Activated CD4-positive, alpha-beta T cell treated with anti-CD3 and anti-CD28 coated beads for 48 hours (primary cell): Measurements from ENCODE around the gene MICAL1.
A peak's percentile ranks its signal among the peaks of the same experiment; 100 is the strongest.

ENCODE experiments used
- DNase-seq: peaks from one replicate; pipeline ENCODE4 v3.0.0-alpha.2; 2020

MICAL1 gene

DNA sequence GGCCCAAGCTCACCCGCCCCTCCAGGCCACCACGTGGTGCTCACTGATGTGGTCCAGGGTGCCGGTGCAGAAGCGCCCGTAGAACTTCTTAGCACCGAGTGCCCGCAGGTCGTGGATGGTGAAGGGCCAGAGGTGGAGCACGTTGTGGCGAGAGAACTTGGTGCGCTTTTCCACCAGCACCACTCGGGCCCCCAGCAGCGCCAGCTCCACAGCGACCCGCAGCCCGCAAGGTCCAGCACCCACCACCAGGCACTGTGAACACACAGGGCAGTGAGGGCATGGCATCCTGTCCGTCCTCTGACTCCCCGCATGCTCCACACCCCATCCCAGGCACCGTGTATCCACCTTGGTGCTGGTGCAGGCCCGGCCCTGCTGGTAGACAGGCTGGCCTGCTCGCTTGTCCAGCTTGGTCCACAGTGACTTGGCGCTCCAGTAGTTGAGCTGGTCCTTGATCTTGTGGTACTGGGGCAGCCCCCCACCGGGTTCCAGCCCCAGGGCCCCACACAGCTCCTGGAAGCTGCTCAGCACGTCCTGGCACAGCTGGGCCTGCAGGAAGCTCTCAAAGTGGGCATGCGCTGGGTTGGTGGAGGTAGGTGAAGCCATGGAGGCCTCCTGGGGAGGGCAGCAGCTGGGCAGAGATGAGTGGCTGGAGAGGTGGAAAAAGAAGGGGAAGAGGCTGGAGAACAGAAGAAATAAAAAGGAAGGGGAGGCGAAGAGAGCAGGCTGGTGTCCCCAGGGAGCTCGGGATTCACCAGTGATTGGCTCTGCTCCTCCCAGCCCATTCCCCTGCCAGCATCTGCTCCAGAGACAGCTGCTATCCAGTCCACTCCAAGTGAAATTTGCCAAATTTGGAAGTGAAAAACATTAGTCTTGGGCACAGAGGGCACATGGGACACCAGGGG lies 1.7 kb downstream of the MICAL1 start:
- no peak for DNase-seq

DNA sequence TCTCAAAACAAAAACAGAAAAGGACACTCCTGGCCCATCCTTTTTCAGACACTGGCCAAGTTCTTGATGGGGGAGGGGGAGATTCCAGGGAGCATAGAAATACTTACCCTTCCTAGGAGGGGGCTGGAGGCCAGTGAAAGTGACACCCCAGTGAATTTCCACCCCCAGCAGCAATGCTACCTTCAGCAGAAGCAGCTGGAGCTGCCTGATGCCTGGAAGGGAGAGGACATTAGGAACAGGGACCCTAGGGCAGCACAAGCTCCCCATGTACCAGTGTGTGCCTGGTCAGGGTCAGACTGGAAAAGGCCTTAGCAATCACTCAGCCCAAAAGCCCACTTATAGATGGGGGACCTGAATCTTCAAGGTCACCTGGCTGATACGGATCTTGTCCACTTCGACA lies 2.4 kb downstream of the MICAL1 start:
- DNase-seq, result no peak

DNA sequence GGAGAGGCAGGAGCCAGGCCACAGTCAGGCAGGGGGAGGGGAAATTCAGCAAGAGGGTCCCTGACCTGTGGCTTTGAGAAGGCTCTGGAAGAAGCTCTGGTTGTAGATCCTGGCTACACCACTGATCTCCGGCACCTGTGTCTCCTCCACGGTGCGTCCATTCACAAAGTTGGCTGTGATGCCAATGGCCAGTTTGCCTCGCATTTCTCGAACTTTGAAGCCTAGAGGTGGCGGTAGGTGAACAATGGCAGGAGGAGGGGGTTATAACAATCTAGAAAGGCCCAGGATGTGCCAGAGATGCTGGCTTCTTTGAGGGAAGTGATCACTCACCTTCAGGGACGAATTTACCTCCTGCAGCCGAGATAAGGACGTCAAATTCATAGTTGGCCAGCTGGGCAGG lies 3.4 kb downstream of the MICAL1 start:
- no peak for DNase-seq

DNA sequence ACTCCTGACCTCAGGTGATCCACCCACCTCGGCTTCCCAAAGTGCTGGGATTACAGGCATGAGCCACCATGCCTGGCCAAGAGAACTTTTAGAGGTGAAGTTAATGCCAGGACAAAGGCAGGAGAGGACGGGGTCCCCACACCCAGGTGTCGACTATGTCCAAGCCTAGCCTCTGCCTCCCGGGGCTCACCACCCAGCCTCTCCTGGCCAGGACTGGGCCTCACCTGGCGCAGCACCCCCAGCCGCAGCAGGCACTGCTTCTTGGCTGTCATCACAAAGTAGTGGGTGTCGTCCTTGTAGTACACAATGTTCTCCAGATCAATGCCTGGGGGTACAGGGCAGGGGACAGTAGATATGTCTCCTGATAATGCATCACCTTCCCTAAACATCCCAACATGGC lies 4.2 kb downstream of the MICAL1 start:
- no peak for DNase-seq

DNA sequence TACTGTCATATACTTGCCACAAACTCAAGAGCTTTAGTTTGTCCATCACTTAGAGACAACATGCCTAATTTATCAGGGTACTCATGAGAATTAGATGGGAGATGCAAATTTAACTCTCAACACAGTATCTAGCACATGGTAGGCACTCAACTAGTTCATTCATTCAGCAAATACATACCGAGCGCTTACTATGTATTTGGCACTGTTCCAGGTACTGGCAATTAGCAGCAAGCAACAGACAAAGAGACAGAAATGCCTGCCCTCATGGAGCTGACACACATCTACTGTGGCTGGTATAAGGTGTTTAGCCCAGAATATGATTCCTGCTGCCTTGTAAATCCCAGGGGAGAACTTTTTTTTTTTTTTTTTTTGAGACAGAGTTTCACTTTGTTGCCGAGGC lies 4.8 kb downstream of the MICAL1 start:
- no peak for DNase-seq

DNA sequence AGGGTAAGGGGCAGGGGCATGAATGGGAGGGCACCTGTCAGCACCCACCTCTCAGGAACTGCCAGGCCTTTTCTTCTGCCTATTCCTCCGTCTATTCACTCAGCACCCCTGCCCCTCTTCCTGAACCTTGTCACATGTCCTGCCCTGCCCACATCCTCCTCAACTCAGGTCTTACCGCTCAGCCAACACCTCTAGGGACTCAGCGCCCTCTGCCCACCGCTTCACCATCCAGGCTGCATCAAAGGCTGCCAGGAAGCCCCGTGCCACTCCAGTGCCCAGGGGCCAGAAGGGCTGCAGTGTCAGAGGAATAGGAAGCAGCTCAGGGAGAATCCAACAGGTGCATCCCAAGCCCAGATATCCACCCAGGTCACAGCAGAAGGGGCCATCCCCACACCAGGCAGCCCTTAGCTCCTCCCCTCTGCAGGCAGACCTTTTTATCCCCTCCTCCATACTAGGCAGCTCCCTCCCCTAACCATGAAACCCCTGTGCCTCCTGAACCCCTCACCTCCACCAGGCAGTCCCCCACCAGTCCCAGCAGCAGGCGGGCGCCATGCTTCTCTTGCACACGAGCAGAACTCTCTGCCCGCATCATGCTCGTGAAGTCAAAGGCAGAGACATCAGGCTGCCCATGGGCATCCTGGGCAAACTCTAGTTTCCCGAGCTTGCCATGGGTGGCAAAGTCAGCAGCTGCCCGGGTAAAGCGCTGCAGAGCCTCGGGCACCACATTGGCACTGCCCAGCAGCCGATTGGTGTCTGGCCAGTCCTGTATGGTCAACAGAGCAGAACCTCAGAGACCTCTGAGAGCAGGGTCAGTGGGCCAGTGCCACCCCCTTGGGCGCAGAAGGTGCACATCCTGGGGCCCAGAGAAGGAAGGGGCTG lies 5.5 kb downstream of the MICAL1 start:
- DNase-seq, result no peak

DNA sequence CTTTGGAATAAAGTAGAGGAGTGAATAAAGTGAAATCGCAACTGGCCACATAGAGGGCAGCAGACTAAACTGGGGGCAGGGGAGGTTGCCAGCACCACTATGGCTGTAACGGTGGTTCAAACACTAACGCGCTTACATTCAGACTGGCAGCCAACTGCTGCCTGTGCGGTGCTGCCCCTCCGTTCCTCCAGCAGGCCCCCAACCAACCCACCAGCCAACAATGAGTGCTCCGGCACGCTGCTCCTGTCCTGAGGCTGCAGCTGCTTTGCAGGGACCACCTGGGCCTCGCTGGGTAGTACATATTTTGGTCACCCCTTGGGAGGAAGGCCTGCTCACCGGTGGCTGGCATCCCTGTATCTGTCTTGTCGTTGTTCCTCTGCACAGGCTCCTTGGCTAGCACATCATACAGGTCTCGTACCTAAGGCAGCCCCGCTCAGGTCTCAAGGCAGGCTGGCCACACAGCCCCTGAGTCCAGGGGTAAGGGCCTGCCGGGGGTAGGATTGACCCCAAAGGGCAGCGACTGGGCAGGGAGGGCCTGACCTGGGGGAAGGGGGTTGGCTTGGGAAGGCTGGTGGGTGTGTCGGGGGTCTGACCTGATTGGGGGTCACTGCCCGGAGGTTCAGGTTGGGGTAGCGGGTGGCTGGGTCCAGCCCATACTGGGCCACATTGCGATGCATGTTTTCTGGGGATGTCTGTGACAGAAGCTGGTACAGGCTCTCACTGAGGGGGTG lies 6.3 kb downstream of the MICAL1 start:
- DNase-seq, result no peak

DNA sequence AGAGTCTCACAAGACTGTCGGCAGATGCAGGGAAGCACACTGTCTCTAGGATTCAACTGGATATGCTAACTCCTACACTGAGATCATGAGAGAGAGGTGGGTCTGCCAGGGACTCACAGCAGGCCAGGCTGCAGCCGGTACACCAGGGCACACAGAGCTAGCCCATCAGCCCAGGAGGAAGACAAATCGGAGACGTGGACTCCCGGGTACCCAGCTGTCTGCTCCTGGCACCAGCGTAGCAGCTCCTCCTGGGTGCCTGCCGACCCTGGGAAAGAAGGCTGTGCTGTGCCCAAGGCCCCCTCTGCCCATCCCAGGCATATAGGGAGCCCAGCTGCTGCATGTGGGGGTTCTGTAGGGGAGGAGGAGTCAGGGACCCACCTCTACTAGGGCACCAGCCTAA lies 7.0 kb downstream of the MICAL1 start:
- no peak for DNase-seq

DNA sequence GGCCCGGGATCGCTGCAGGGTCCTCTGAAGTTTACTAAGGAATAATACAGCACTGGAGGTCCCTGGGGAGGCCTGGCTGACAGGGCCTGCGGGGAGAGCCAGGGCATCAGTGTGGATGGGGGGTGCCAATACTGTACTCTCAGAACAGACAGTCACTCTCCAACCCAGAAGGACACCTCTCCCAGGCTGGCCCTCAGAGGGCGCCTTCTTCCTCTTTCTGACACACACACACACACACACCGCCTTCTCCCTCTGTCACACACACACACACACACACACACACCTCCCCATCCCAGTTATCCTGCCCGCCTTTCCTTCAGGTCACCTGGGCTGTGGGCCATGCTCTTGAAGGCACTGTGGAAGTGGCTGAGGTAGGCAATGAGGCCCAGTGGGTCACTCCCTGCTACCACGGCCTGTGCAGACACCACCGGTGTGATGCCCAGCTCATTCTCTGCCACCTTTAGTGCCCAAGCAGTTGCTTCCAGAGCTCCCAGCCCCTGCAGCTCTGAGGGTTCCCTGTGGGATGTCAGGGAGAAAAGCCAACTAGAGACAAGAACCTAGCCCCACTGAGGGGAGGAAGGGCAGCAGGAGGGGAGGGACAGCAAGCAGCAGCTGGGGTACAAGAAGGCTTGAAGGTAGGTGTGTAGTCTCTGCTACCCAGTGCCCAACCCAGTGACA lies 7.6 kb downstream of the MICAL1 start:
- no peak for DNase-seq

DNA sequence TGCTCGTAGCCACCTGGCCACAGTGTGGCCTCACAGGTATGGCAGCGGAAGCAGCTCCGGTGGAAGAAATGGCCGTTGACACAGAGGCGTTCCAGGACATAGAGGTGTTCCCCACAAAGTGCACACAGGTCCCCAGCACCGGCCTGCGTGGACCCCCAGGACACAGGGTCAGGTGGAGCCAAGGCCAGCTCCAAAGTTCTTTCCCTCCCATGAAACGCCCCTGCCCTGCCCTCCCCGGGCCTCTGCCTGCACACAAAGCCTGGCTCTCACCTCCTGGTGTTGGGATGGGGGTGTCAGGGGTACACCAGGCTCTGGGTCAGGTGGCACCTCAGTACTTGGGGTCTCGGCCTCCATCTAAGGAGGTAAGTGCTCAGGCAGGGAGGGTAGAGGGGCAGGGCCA lies 8.5 kb downstream of the MICAL1 start:
- DNase-seq, result no peak

DNA sequence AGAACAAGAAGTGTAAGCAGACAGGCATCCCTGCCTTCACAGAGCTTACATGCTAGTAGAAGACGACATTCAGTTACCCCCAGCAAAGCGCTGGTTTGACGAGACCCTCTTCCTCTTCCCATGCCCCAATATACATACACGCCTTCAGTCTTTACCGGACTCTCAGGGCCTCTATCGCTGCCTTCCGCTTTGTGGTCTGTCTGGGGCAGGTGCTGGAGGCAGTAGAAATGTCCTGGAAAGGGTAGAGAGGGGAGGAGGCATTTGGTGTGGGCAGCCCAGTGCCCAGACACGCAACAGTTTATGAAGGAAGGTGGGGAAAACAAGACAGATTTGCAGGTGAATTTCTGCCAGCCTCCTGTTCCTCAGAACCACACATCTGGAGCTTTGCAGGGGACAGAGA lies 9.0 kb downstream of the MICAL1 start:
- no peak for DNase-seq

DNA sequence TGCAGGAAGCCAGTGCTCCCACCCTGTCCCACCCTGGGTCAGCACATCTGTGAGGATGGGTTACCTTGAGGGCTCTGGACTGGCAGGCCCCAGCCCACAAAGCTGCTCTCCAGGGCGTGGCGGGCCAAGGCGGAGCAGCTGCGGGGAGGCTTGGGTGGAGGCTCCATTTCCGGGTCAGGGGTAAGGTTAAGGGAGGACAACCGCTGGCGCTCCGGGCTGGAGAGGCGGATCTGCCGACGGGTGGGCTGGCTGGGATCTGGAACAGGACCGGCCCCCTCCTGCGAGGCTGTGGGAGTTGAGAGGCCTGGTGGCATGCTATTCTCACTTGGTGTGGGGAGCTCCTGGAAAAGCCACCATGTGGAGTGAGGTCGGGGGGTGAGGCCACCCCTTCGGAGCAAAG lies 9.5 kb downstream of the MICAL1 start:
- DNase-seq, result no peak

DNA sequence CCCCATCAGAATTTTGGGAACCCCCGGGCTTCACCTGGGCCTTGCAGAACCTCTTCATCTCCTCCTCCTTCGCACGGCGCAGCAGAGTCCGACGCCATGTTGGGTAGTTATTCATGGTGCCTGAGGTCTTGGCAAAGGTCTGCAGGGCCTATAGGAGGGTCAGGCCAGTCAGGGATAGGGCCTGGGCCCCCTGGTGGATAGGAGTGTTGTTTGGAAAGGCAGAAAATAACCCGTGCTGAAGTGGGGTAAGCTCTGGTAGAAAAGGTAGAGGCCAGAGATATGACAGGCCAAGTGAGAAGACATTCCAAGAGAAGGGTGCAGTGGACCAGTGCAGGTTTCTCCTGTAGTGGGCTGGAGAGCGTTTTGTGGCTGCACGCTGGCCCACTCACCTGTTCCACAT lies 10.2 kb downstream of the MICAL1 start:
- no peak for DNase-seq

DNA sequence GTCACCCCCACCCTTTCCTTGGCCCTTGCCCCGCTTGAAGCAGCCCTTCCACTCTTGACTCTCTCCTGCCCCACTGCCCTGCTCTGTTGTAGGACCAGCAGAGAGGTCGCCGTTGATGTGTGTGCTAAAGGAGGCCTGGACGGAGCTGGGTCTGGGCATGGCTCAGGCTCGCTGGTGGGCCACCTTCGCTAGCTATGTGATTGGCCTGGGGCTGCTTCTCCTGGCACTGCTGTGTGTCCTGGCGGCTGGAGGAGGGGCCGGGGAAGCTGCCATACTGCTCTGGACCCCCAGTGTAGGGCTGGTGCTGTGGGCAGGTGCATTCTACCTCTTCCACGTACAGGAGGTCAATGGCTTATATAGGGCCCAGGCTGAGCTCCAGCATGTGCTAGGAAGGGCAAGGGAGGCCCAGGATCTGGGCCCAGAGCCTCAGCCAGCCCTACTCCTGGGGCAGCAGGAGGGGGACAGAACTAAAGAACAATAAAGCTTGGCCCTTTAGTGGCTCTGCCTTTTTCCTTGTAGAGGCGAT lies 12.1 kb downstream of the MICAL1 start:
- no peak for DNase-seq

DNA sequence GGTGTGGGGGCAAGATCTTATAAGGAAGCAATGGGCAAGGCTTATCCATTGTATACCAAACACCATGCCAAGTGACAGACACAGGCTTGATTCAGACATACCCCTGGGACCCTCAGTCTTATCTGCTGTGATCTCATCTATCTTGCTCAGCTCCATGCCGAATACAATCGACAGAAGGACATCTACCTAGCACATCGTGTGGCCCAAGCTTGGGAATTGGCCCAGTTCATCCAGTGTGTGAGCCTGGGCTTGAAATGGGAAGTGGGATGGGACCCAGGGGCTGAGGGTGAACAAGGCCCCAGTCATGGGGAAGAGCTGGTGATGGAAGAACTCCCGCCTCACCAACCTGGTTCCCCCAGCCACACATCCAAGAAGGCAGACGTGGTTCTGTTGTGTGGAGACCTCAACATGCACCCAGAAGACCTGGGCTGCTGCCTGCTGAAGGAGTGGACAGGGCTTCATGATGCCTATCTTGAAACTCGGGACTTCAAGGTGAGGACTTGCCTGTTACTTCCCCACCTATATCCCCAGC lies 13.1 kb downstream of the MICAL1 start:
- DNase-seq, result no peak

DNA sequence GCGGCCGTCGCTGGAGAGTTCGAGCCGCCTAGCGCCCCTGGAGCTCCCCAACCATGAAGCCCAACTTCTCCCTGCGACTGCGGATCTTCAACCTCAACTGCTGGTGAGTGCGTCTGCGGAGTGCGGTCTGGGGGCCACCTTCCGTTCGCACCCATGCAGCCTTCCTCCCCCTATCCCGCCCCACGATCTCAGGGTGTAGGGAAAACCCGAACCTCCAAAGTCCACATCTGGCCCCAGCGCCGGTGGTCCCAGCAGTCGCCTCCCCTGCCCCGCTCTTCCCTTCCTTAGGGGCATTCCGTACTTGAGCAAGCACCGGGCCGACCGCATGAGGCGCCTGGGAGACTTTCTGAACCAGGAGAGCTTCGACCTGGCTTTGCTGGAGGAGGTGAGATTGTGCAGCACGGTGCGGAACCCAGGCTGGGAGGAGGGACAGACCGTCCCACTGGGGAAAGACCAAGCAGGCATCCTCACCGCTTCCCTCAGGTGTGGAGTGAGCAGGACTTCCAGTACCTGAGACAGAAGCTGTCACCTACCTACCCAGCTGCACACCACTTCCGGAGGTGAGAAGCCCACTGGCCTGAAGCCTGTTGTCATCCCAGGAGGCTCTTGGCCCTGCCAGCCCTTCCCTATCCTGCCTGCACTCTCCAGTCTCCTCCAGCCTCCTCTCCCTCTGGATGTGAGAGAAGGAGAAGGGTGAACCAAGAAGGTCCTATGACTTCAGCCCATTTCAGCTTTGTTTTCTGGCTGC lies 14.3 kb downstream of the MICAL1 start:
- DNase-seq, result peak; percentile 58

DNA sequence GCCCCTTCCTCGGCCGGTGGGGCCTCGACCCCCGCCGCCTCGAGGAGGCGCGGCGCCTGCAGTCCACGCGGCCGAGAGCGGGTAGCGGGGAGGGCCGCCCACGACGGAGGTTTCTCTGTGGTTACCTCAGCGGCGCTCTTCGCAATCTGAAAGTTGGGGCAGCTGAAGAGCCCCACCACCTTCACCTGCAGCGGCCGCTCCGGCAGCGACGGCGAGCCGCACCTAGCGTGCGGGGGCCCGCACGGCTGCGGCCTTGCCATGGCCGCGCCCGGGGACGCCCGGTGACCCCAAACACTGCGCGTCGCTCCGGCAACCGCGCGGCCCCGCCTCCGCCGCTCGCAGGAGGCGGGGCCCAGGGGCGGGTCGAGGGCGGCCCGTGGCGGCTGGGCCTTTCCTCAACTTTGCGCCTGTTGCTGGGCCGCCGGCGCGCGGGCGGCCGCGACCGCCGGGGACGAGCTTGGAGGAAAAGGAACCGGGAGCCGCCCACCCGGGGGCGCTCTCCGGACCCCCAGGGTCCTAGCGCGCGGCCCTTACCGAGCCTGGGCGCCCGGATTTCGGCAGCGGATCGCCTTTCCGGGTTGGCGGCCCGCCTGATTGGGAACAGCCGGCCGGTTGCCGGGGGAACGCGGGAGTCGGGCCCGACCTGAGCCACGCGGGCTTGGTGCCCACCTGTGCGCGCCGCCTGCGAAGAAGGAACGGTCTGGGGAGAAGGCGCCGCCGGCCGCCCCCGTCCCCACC lies 15.1 kb downstream of the MICAL1 start, which contains the start of the genes PPIL6 and SMPD2:
Gene PPIL6, minus strand, starts transcription at position 298 of the 738 bp plus-strand sequence. Its CDS starts 38 bp downstream, at position 260.
Gene SMPD2, plus strand, starts transcription at position 394 of the 738 bp plus-strand sequence. CDS start 398 bp downstream, outside the sequence.
- peak; percentile 82 for DNase-seq

DNA sequence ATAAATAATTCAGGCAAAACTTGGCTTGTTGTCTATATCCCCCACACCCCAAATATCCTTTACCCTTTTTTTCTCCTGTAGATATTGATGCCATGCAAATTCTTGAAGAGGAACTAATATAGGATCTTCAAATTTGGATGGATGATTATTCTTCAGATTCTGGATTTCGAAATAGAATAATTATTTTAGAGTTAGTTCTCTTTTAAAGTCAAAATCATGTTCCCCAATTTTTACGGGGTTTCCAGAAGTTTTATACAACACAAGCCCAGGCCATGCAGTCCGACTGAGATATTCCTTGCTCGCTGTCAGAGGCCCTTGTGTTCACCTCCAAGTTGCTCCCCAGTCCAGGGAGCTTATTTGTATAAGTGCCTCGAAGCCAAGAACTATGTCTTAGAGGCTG lies 19.5 kb downstream of the MICAL1 start:
- no peak for DNase-seq

DNA sequence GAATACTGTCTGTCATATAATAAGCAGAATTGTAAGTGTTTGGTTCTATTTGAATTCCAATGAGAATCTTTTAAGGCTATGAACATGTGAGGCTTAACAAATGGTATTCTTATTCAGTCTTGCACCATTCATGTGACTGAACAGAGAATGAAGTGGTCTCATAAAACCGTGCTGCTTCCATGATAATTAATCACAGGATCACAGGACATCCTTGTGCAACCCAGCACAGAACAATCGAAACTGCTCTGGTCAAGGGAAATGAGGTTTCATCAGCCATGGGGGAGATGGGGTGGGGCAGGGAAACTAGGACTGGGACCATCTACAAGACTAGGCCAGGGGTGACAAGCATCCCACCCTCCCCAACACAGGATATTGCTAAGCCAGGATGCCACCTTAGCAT lies 21.1 kb downstream of the MICAL1 start:
- DNase-seq, result no peak

DNA sequence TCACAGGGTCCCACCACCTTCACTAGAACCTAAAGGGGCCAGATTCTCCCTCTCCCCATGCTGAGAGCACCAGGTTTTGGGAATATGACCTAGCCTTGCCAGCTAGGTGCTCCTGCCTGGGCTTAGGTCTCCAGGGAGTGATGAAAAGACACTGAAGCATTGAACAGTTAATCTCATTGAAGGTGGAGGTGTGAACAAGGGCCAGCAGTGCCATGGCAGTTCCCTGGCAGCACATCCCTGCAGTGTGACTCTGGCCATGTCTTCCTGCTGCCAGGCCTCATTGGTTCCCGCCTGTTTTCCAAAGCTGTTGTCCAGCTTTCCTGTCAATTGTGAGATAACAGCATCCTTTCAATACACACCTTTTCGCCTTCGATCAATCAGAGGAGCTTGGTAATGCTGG lies 26.1 kb downstream of the MICAL1 start:
- no peak for DNase-seq
